PFSK-1 (cell line): ENCODE data around the gene EXO1.

Source experiments
- FOXP2 ChIP-seq: optimal IDR thresholded peaks from 2 replicates; pipeline ENCODE3; 2011; ENCODE audit warnings: borderline replicate concordance, control low read depth, inconsistent platforms; ENCODE audit not compliant: insufficient read depth; ENCODE audit errors: extremely low read length, extremely low read depth
- POLR2AphosphoS5 ChIP-seq: IDR thresholded peaks from 2 replicates; pipeline ENCODE4 v1.6.1; 2012; ENCODE audit warnings: low read depth, mild to moderate bottlenecking, control low read depth, low read length, moderate library complexity
- REST ChIP-seq, 2 experiments: IDR thresholded peaks; 2 replicates each; pipeline versions ENCODE4 v1.6.1 to v1.8.0; 2011 to 2012; ENCODE audit warnings: low read depth in 2 of 2, low read length in 2 of 2, control low read depth in 1 of 2, inconsistent platforms in 1 of 2, mild to moderate bottlenecking in 1 of 2, moderate library complexity in 1 of 2; ENCODE audit not compliant: insufficient read depth in 1 of 2
- SIN3A ChIP-seq: IDR thresholded peaks from 2 replicates; pipeline ENCODE4 v1.6.1; 2012; ENCODE audit warnings: mild to moderate bottlenecking, low read length, moderate library complexity, borderline replicate concordance; ENCODE audit not compliant: insufficient read depth
- TAF1 ChIP-seq: IDR thresholded peaks from 2 replicates; pipeline ENCODE4 v1.6.1; 2012; ENCODE audit warnings: low read length, control low read depth, borderline replicate concordance; ENCODE audit not compliant: insufficient read depth

EXO1 gene

GRCh38 chr1:241827264-241827663 is 20.7 kb upstream of the EXO1 start:
- TF ChIP-seq TAF1 (no peak), POLR2AphosphoS5 (no peak), REST (IDR thresholded peaks at IDR 0.05; ENCODE audit: insufficient read depth in 1 of 2, low read depth in 2 of 2, low read length in 2 of 2) (no peak), FOXP2 (no peak), SIN3A (no peak)

- TF ChIP-seq FOXP2 (no peak), REST (IDR thresholded peaks at IDR 0.05; ENCODE audit: insufficient read depth in 1 of 2, low read depth in 2 of 2, low read length in 2 of 2) (no peak)
Observed at GRCh38 chr1:241828463-241829021, 19.5 kb upstream of the EXO1 start.

- no peak for TF ChIP-seq TAF1
- no peak for TF ChIP-seq REST (IDR thresholded peaks at IDR 0.05; ENCODE audit: insufficient read depth in 1 of 2, low read depth in 2 of 2, low read length in 2 of 2)
- TF ChIP-seq SIN3A, result no peak
- TF ChIP-seq POLR2AphosphoS5, result no peak
- no peak for TF ChIP-seq FOXP2
Observed at GRCh38 chr1:241829468-241829867, 18.5 kb upstream of the EXO1 start.

GRCh38 chr1:241834733-241835377 is 13.1 kb upstream of the EXO1 start:
- no peak for TF ChIP-seq TAF1
- no peak for TF ChIP-seq REST (IDR thresholded peaks at IDR 0.05; ENCODE audit: insufficient read depth in 1 of 2, low read depth in 2 of 2, low read length in 2 of 2)
- no peak for TF ChIP-seq POLR2AphosphoS5
- no peak for TF ChIP-seq SIN3A

- TF ChIP-seq POLR2AphosphoS5 (no peak), REST (IDR thresholded peaks at IDR 0.05; ENCODE audit: insufficient read depth in 1 of 2, low read depth in 2 of 2, low read length in 2 of 2) (no peak), FOXP2 (no peak)
Observed at GRCh38 chr1:241836941-241837340, 11.1 kb upstream of the EXO1 start.
